Memory B cell (primary cell): Measurements from ENCODE around the gene NAALADL2.

ENCODE experiments used
- ATAC-seq: fragments of 150-1000 bp; cut with Tn5 transposase; 2 replicates; pipeline ENCODE4 v1.10.0; 2021; ENCODE audit warnings: low read depth, mild to moderate bottlenecking, moderate library complexity
- DNase-seq, 2 donors: peaks; one replicate each; pipeline ENCODE4 v3.0.0; 2022; ENCODE audit warnings: low spot score in 2 of 2
- H3K27ac Mint-ChIP-seq: one replicate; pipeline ENCODE4 v1.8.0; 2022; ENCODE audit warnings: mild to moderate bottlenecking, moderate library complexity, mixed read lengths
- H3K27me3 Mint-ChIP-seq: one replicate; pipeline ENCODE4 v1.8.0; 2022; ENCODE audit warnings: mixed read lengths
- H3K36me3 Mint-ChIP-seq: one replicate; pipeline ENCODE4 v1.8.0; 2022; ENCODE audit warnings: mild to moderate bottlenecking, mixed read lengths
- H3K4me1 Mint-ChIP-seq: one replicate; pipeline ENCODE4 v1.8.0; 2022; ENCODE audit warnings: mixed read lengths
- H3K4me3 Mint-ChIP-seq: one replicate; pipeline ENCODE4 v1.8.0; 2022; ENCODE audit warnings: mild to moderate bottlenecking, moderate library complexity, mixed read lengths
- H3K9me3 Mint-ChIP-seq: one replicate; pipeline ENCODE4 v1.8.0; 2022; ENCODE audit warnings: mixed read lengths

NAALADL2 gene

DNA sequence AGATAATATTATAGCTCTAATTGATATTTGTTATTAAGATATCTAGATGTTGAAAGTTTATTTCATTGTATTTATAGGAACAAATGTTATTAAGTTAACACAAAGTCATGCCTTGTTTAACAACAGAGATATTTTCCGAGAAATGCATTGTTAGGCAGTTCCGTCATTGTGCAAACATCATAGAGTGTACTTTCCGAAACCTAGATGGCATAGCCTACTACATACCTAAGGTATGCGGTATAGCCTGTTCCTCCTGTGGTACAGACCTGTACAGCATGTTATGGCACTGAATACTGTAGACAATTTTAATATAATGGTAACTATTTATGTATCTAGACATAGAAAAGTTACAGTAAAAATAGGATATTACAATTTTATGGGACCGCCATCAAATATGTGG, 114.3 kb downstream of the NAALADL2 start:
- DNase-seq (no peak), ATAC-seq (no peak)
- Mint-ChIP-seq H3K4me1 (no peaks in the 10 kb centered on the region), H3K4me3 (no peak overlapping the region), H3K36me3 (no peaks in the 10 kb centered on the region), H3K9me3 (peaks cover 3% of the 10 kb centered on the region), H3K27me3 (no peaks in the 10 kb centered on the region), H3K27ac (no peak overlapping the region)

DNA sequence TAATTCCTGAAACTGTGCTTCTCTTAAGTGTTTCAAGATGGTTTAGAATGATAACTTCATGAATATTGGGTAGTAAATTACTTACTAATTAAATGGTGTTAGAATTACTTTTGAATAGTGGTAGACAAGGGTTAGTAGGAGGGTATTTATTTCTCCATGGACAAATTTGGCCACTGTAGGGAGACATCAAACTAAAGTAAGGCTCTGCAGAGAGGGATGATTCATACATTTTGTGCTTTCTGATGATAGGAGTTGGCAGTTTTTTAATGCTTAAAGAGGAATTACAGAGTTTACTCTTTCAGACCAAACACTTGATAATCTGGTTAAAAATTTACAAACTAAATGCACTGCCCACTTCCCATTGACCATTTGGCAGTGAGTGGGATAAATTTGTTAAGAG, 127.6 kb downstream of the NAALADL2 start:
- Mint-ChIP-seq H3K4me3 (no peak overlapping the region), H3K27ac (no peak overlapping the region), H3K36me3 (no peaks in the 10 kb centered on the region), H3K27me3 (no peaks in the 10 kb centered on the region), H3K9me3 (peaks cover 2% of the 10 kb centered on the region), H3K4me1 (no peaks in the 10 kb centered on the region)
- ATAC-seq, result no peak
- DNase-seq, result no peak

DNA sequence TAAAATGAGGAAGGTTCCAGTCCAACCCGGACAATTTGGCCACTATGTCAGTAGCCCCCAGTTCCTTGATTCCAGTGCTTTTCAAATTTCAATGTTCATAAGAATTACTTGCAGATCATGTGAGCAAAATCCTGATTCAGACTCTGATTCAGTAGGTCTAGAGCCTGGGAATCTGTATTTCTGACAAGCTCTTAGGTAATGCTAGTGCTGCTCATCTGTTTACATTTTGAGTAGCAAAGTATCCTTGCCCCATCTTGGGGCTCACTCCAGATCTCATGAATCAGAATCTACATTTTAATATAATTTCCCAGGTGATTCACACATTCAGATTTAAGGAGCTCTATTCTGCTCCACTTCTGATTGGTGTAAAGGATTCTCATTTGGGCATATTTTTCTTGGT, 142.0 kb downstream of the NAALADL2 start:
- Mint-ChIP-seq H3K4me3 (no peak overlapping the region), H3K4me1 (no peaks in the 10 kb centered on the region), H3K9me3 (peaks cover 3% of the 10 kb centered on the region), H3K36me3 (no peaks in the 10 kb centered on the region), H3K27me3 (no peaks in the 10 kb centered on the region), H3K27ac (no peak overlapping the region)
- no peak for ATAC-seq
- DNase-seq, result no peak

DNA sequence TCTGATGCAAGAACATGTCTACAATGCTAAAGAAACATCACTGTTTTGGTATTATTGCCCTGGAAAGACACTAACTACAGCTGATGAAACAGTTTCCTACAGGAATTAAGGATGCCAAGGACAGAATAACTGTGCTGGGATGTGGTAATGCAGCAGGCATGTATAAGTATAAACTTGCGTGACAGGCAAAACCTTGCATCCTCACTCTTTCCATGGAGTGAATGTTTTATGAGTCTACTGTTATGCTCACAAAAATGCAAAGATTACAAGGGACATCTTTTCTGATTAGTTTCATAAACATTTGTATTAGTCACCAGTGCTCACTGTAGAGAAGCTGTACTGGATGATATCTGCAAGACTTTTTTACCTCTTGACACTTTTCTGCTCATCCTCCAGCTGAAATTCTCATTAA, 143.6 kb downstream of the NAALADL2 start:
- H3K4me3 Mint-ChIP-seq, result no peak overlapping the region
- H3K27me3 Mint-ChIP-seq, result no peaks in the 10 kb centered on the region
- no peaks in the 10 kb centered on the region for H3K4me1 Mint-ChIP-seq
- no peak overlapping the region for H3K27ac Mint-ChIP-seq
- H3K9me3 Mint-ChIP-seq, result peaks cover 4% of the 10 kb centered on the region
- ATAC-seq (no peak), DNase-seq (no peak)
- no peaks in the 10 kb centered on the region for H3K36me3 Mint-ChIP-seq

DNA sequence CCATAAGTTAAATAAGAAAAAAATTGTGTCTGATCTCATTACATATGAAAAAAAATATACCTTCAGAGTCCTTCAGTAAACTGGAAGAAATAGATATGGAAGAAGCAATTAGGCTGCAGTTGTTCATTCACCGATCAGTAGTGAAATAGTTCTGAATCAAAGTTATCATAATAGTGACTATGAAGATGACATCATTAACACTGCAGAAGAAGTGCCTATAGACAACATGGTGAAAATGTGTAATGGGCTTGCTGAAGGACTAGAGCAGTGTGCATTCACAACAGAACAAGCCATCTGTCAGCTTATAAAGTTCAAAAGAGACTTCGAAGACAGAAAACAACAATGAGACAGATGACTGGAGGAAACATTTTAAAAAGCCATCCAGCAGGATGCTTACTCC, 144.5 kb downstream of the NAALADL2 start:
- Mint-ChIP-seq H3K4me1 (no peaks in the 10 kb centered on the region), H3K9me3 (peaks cover 4% of the 10 kb centered on the region), H3K4me3 (no peak overlapping the region), H3K27ac (no peak overlapping the region), H3K27me3 (no peaks in the 10 kb centered on the region), H3K36me3 (no peaks in the 10 kb centered on the region)
- DNase-seq (no peak), ATAC-seq (no peak)

DNA sequence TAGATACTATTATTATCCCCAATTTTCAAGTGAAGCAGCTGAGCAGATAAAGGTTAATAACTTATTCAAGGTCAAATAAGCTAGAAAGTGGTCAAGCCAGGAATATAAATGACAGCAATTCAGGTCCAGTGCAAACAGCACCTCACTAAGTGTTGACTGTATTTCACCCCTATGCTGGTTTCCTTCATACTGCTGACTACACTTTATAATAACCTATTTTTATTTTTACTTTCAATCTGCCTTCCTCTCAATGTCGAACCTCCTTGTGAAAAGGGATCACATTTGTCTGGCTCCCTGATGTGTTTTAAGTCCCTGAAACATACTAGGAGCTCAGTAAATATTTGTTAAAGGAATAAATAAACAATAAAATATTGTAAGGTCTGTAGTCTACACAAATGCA, 146.1 kb downstream of the NAALADL2 start:
- H3K36me3 Mint-ChIP-seq, result no peaks in the 10 kb centered on the region
- DNase-seq (no peak), ATAC-seq (no peak)
- peaks cover 4% of the 10 kb centered on the region for H3K9me3 Mint-ChIP-seq
- no peaks in the 10 kb centered on the region for H3K27me3 Mint-ChIP-seq
- H3K27ac Mint-ChIP-seq, result no peak overlapping the region
- H3K4me3 Mint-ChIP-seq, result no peak overlapping the region
- no peaks in the 10 kb centered on the region for H3K4me1 Mint-ChIP-seq

DNA sequence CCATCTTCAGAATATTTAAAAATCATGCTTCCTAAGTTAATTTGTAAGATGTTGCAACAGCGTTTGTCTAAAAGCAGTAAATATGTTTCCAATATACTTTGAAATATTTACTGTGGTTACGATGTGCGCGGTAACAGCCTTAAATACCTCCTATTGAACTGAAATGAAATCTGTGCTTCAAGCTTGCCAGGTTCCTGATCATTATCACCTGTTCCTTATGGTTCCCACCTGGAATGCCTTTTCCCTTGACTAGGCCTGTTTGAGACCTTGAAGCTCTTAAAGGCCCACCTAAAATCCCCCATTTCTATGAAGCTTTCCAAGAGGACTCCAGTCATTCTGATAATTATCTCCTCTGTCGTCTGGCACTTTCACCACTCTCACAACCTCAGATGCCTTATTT, 146.7 kb downstream of the NAALADL2 start:
- no peak for DNase-seq
- H3K9me3 Mint-ChIP-seq, result peaks cover 4% of the 10 kb centered on the region
- no peaks in the 10 kb centered on the region for H3K4me1 Mint-ChIP-seq
- no peak for ATAC-seq
- no peak overlapping the region for H3K4me3 Mint-ChIP-seq
- no peak overlapping the region for H3K27ac Mint-ChIP-seq
- no peaks in the 10 kb centered on the region for H3K27me3 Mint-ChIP-seq
- no peaks in the 10 kb centered on the region for H3K36me3 Mint-ChIP-seq

DNA sequence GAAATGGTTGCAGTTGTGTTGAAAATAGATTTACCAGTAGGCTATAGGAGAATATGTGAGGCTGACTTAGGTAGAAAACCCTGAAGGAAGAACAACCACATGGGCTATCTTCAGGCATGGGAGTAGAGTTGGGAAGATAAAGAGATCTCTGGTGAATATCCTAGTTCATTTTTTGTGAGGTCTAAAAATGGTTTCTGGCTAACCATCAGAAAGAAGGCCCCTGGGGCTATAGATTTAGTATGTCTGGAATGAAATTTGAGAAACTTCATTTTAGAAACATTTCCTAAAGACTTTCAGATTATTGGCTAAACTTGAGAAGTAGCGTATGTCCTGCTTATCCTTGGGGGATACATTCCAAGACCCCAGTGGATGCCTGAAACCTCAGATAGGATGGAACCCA, 148.2 kb downstream of the NAALADL2 start:
- Mint-ChIP-seq H3K36me3 (no peaks in the 10 kb centered on the region), H3K27ac (no peak overlapping the region), H3K27me3 (no peaks in the 10 kb centered on the region), H3K9me3 (peaks cover 4% of the 10 kb centered on the region), H3K4me3 (no peak overlapping the region), H3K4me1 (no peaks in the 10 kb centered on the region)
- ATAC-seq (no peak), DNase-seq (no peak)

DNA sequence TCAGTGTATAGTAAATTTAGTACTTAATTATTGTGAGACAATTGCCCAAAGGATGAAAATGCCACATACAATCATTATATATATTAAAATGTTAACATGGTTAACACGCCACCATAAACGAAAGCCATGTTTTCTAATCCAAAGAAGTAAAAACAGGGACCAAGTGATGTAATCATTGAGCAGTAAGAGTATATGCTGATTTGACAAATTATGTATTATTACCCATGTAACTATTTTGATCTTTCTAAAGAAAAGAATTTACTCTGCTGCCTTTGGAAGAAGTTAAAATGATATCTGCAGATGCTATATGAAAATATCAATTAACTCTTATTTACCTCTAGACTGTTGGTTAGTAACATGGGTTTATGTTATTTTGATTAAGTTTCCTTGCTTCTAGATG, 150.2 kb downstream of the NAALADL2 start:
- Mint-ChIP-seq H3K4me3 (no peak overlapping the region), H3K9me3 (peaks cover 4% of the 10 kb centered on the region), H3K36me3 (no peaks in the 10 kb centered on the region), H3K27ac (no peak overlapping the region), H3K4me1 (no peaks in the 10 kb centered on the region), H3K27me3 (no peaks in the 10 kb centered on the region)
- ATAC-seq, result no peak
- DNase-seq, result no peak

DNA sequence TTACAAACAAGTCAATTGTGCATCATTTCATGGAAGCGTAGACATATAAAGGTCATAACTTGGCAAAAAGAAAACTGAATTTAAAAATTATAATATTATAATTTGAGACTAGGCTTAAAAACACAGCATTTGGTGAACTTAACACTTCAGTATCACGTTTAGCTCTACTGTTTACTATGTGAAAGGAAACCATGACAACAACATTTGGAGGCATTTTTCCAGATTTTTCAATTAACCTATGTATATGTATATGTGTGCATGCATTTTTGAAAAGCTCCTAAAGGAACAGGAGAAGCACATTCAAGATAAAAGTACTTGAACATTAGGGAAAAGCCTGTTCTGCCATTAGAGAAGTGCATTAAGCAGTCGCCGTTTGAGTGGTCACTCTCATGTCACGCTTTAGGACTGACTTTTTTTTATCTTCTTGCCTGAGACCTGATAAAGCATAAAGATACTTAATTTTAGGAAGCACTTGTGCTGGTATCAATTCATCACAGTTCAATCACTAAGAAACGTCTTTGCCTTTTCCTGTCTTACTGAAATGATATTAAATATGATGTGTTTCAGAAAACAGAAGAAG, 156.0 kb downstream of the NAALADL2 start:
- peaks cover 8% of the 10 kb centered on the region for H3K9me3 Mint-ChIP-seq
- H3K27ac Mint-ChIP-seq, result no peak overlapping the region
- H3K4me1 Mint-ChIP-seq, result no peaks in the 10 kb centered on the region

DNA sequence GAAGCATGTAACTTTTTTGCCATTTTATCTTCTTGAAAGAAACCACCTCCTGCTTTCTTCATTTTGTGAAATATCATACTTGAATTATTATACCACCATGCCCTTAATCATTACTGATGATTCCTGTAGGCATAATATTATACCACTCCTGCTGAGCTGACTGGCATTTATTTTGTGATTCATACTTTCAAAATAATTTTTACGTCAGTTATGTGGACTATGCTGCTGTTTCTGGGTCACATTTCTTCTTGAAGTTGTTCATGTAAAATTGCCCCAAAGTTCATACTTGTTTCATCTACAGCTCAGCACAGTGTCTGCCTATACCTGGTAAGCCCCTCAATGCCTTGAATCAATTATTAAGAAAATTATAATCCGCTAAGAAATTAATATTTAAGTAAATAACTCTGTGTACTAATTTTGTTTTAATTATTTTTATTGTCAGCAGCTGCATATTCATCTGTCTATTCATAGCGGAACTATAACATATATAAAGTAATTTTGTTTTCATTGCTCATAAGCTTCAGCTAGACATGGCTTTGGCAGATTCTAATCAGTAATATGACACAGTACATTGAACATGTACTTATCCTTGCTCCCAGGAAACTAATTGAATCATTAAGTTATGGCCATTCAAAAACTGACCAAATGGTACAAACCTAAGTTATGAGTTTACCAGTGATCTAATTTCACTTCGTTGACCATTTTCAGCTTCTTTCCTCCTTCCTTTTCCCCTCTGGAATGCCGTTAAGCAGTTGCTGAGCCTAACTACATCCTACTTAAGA, 160.0 kb downstream of the NAALADL2 start:
- DNase-seq (no peak), ATAC-seq (no peak)
- H3K27me3 Mint-ChIP-seq, result no peaks in the 10 kb centered on the region
- no peaks in the 10 kb centered on the region for H3K4me1 Mint-ChIP-seq
- no peaks in the 10 kb centered on the region for H3K36me3 Mint-ChIP-seq
- H3K27ac Mint-ChIP-seq, result no peak overlapping the region
- no peak overlapping the region for H3K4me3 Mint-ChIP-seq
- peaks cover 6% of the 10 kb centered on the region for H3K9me3 Mint-ChIP-seq

More for the DNA sequence above, 156.0 kb downstream of the NAALADL2 start:
- ATAC-seq, result no peak
- DNase-seq, result no peak
- Mint-ChIP-seq H3K27me3 (no peaks in the 10 kb centered on the region), H3K4me3 (no peak overlapping the region), H3K36me3 (no peaks in the 10 kb centered on the region)

DNA sequence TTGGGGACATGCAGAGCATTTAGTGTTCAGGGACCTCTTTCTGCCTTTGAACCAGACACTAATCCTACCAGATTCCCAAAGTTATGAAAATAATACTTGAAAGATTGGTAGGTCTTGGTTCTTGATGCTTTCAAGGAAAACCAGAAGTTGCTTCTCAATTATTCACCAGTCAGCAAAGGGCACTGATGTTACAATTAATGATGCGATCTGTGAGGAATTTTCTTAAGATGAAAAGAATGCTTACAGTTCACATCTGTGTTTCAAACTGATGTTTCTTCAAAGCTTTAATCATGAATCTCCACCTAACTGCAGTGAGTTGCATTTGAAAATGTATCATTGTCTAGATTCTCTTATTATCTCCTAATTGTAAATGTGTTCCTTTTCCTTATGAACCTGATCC, 161.0 kb downstream of the NAALADL2 start:
- ATAC-seq, result no peak
- DNase-seq, result no peak
- Mint-ChIP-seq H3K27me3 (no peaks in the 10 kb centered on the region), H3K27ac (no peak overlapping the region), H3K4me1 (no peaks in the 10 kb centered on the region), H3K4me3 (no peak overlapping the region), H3K36me3 (no peaks in the 10 kb centered on the region), H3K9me3 (peaks cover 4% of the 10 kb centered on the region)

DNA sequence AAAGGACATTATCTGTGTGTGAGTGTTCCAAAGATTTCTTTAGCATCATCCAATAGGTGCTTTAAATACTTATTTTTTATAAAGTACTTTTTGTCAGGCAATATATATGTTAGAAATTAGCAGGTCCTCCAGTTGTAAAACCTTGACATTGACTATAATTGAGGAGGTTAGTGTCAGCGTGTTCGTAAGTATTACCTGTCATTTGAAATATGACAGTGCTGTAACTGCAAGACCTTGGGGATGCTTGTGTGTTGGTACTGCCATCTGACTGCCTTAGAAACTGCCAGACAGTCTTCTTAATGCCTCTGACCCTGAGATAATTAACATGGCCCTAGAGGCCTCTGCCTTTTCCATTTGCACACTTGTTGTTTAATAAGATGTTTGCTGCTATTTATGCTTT, 170.7 kb downstream of the NAALADL2 start:
- H3K36me3 Mint-ChIP-seq, result no peaks in the 10 kb centered on the region
- peaks cover 2% of the 10 kb centered on the region for H3K9me3 Mint-ChIP-seq
- no peaks in the 10 kb centered on the region for H3K27me3 Mint-ChIP-seq
- no peak for DNase-seq
- no peak overlapping the region for H3K4me3 Mint-ChIP-seq
- H3K27ac Mint-ChIP-seq, result no peak overlapping the region
- H3K4me1 Mint-ChIP-seq, result no peaks in the 10 kb centered on the region
- no peak for ATAC-seq

DNA sequence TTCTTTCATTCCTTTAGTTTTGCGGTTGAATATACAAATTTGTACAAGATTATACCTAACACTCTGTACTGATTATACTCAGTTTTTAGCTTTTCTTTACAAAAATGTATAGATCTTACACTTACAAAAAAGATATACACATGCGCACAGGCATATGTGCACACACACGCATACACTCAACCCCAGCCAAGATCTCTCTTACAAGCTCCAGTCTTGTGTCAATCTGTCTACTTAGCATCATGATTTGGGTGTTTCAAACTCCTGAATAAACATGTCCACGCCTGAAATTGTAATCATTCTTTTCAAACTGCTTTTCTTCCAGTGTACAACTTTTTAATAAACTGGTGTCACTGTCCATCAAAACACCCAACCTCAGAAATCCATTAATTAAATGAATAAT, 180.7 kb downstream of the NAALADL2 start:
- ATAC-seq (no peak), DNase-seq (no peak)
- no peaks in the 10 kb centered on the region for H3K27me3 Mint-ChIP-seq
- H3K4me3 Mint-ChIP-seq, result no peak overlapping the region
- H3K27ac Mint-ChIP-seq, result no peak overlapping the region
- H3K4me1 Mint-ChIP-seq, result no peaks in the 10 kb centered on the region
- H3K9me3 Mint-ChIP-seq, result peaks cover 8% of the 10 kb centered on the region
- H3K36me3 Mint-ChIP-seq, result no peaks in the 10 kb centered on the region

DNA sequence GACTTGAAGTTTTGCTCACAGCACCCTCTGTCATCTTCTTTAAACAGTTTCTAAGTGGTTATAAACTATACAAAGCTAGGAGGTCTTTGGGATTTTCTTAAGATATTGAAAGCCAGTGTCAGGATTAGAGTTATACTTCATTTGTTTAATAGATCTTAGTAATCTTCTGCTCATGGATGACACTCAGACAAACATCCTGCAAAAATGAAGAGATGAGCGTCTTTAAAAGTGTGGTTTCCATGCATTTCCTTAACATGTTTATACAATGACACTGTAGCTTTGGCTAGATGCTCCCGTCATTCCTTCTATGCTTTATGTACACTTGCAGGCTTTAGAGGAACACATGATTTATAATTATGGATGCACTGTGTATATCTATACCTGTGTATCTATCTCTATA, 182.2 kb downstream of the NAALADL2 start:
- DNase-seq, result no peak
- no peaks in the 10 kb centered on the region for H3K36me3 Mint-ChIP-seq
- peaks cover 6% of the 10 kb centered on the region for H3K9me3 Mint-ChIP-seq
- H3K27me3 Mint-ChIP-seq, result no peaks in the 10 kb centered on the region
- no peak for ATAC-seq
- H3K27ac Mint-ChIP-seq, result no peak overlapping the region
- H3K4me1 Mint-ChIP-seq, result no peaks in the 10 kb centered on the region
- H3K4me3 Mint-ChIP-seq, result no peak overlapping the region
